RWPE2 (cell line): ENCODE data around the gene MCF2L2.
A peak's percentile ranks its signal among the peaks of the same experiment; 100 is the strongest.

Source experiments
- ATAC-seq: fragments of 200-7000 bp; cut with Tn5 transposase; 3 replicates; pipeline ENCODE4 v1.9.1; 2021; ENCODE audit warnings: low read depth
- DNase-seq: peaks from one replicate; pipeline ENCODE4 v3.0.0-alpha.2; 2020; ENCODE audit warnings: low spot score
- H3K27ac ChIP-seq: fragments of 450-650 bp; 2 replicates; pipeline ENCODE4 v1.5.1; 2017; ENCODE audit warnings: mild to moderate bottlenecking; ENCODE audit not compliant: poor library complexity, severe bottlenecking
- H3K27me3 ChIP-seq: fragments of 250-450 bp; sonication (Bioruptor Pico); 2 replicates; pipeline ENCODE4 v1.5.1; 2021; ENCODE audit warnings: mild to moderate bottlenecking, moderate library complexity; ENCODE audit not compliant: insufficient read depth, poor library complexity, severe bottlenecking
- H3K36me3 ChIP-seq: fragments of 250-450 bp; sonication (Bioruptor Pico); 2 replicates; pipeline ENCODE4 v1.5.1; 2020; ENCODE audit warnings: low read depth, mild to moderate bottlenecking, moderate library complexity
- H3K4me1 ChIP-seq: fragments of 250-450 bp; sonication (Bioruptor Pico); 2 replicates; pipeline ENCODE4 v1.5.1; 2021; ENCODE audit warnings: mild to moderate bottlenecking, moderate library complexity; ENCODE audit not compliant: insufficient read depth, poor library complexity, severe bottlenecking
- H3K4me3 ChIP-seq: fragments of 250-450 bp; sonication (Bioruptor Pico); 2 replicates; pipeline ENCODE4 v1.5.1; 2021; ENCODE audit warnings: mild to moderate bottlenecking, moderate library complexity; ENCODE audit not compliant: severe bottlenecking
- H3K9me3 ChIP-seq: fragments of 250-450 bp; sonication (Bioruptor Pico); 2 replicates; pipeline ENCODE4 v1.5.1; 2021; ENCODE audit warnings: mild to moderate bottlenecking, moderate library complexity; ENCODE audit not compliant: severe bottlenecking
- TF ChIP-seq, protein P1 (sequence below): fragments of 450-650 bp; IDR thresholded peaks from one replicate; pipeline ENCODE4 v1.5.1; 2017; ENCODE audit warnings: mild to moderate bottlenecking, moderate library complexity; ENCODE audit not compliant: poor library complexity, severe bottlenecking

The MCF2L2 gene

DNA sequence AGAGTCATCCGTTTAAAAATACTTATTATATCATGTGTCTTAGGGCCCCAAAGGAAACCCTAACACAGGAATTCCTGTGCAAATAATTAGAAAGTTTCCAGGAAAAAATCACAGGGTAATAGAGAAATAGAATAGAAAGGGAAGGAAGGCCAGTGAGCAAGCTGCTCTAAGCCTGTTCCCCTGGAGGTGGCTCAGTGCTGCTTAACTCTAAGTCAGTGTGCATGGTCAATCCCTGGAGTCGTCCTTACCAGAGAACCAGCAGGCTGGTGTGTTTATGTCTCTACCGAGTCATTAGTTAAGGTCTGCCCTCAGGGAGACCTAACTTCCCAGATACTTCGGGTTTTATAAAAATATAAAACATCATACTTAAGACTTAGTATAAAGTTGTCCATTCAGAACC lies 21.0 kb upstream of the MCF2L2 start:
- Histone ChIP-seq H3K27me3 (no peaks in the 10 kb centered on the region), H3K4me3 (no peak overlapping the region), H3K4me1 (no peaks in the 10 kb centered on the region), H3K9me3 (no peaks in the 10 kb centered on the region), H3K36me3 (no peaks in the 10 kb centered on the region), H3K27ac (no peak overlapping the region)
- DNase-seq (no peak), ATAC-seq (no peak; the same call in 2 of the 3 replicates)
- TF ChIP-seq, protein P1, sequence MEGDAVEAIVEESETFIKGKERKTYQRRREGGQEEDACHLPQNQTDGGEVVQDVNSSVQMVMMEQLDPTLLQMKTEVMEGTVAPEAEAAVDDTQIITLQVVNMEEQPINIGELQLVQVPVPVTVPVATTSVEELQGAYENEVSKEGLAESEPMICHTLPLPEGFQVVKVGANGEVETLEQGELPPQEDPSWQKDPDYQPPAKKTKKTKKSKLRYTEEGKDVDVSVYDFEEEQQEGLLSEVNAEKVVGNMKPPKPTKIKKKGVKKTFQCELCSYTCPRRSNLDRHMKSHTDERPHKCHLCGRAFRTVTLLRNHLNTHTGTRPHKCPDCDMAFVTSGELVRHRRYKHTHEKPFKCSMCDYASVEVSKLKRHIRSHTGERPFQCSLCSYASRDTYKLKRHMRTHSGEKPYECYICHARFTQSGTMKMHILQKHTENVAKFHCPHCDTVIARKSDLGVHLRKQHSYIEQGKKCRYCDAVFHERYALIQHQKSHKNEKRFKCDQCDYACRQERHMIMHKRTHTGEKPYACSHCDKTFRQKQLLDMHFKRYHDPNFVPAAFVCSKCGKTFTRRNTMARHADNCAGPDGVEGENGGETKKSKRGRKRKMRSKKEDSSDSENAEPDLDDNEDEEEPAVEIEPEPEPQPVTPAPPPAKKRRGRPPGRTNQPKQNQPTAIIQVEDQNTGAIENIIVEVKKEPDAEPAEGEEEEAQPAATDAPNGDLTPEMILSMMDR: no peak

DNA sequence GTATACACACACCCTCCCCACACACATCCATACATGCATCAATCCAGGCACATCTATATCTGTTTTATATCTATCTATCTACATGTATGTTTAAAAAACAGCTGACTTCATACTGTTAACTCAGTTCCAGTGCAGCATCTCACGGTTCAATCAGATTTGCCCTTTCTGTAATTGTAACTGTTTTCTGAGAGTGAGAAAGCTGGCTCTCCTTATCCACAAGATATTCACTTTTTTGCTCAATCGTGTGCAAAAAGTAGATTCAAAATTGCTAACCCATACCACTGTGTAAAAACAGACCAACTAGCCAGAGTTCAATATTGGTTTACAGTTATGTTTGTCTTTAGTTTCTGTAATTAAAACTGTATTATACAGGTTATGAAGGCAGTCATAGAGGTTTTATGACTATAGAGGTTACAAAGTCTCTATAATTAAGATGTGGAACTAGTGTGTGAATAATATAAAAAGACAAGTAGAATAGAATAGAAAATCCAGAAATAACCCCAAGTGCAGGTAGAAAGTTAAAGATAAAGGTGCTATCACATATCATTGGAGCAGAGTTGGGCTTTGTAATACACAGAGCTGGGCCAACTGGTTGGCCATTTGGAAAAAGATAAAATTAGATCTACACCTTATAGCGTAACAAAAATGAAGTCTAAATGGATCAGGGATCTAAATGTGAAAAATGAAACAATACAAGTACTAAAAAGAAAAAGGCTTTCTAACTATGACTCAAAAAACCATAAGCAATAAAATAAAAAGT lies 20.1 kb upstream of the MCF2L2 start:
- Histone ChIP-seq H3K27ac (no peak overlapping the region), H3K9me3 (peaks cover 1% of the 10 kb centered on the region), H3K4me1 (no peaks in the 10 kb centered on the region), H3K4me3 (peak overlapping the region; percentile 50), H3K36me3 (no peaks in the 10 kb centered on the region), H3K27me3 (no peaks in the 10 kb centered on the region)
- no peak for ATAC-seq
- TF ChIP-seq, protein P1: no peak
- DNase-seq: no peak

GRCh38 chr3:183447206-183448001 lies 19.0 kb upstream of the MCF2L2 start:
- TF ChIP-seq, protein P1: no peak
- H3K27ac ChIP-seq: no peak overlapping the region

DNA sequence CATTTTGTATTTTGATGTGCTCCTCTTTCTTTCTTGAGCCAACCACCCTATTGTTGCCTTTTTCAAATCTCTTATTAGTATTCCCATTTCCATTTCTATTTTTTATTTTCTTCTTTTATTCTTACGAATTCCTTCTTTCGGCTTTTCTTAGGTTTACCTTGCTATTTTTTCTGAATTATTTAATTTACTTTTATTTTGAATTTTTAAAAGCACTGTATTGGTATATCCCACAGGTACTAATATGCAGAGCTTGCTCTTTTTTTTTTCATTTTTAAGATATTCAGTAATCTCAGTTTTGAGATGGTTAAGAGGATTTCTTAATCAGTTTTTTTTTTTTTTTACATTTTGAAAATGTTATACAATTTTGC lies 18.4 kb upstream of the MCF2L2 start:
- no peak overlapping the region for H3K27ac ChIP-seq
- H3K9me3 ChIP-seq: peaks cover 2% of the 10 kb centered on the region
- peak overlapping the region; percentile 50 for H3K4me3 ChIP-seq
- no peaks in the 10 kb centered on the region for H3K4me1 ChIP-seq
- DNase-seq (no peak), ATAC-seq (no peak)
- TF ChIP-seq, protein P1: no peak
- no peaks in the 10 kb centered on the region for H3K36me3 ChIP-seq
- H3K27me3 ChIP-seq: no peaks in the 10 kb centered on the region

More at GRCh38 chr3:183447206-183448001, 19.0 kb upstream of the MCF2L2 start:
- no peaks in the 10 kb centered on the region for H3K4me1 ChIP-seq
- no peaks in the 10 kb centered on the region for H3K27me3 ChIP-seq
- H3K36me3 ChIP-seq: no peaks in the 10 kb centered on the region
- peak; percentile 86 for ATAC-seq
- H3K4me3 ChIP-seq: peak overlapping the region; percentile 50
- peak; percentile 83 for DNase-seq
- peaks cover 2% of the 10 kb centered on the region for H3K9me3 ChIP-seq
